Measurements from ENCODE around the gene RPL7A.

- no peak for TF ChIP-seq ZNF532 (CRISPR knock-in tag; IDR thresholded peaks at IDR 0.05; ENCODE audit: borderline replicate concordance)
- no peak for TF ChIP-seq ETV6 (CRISPR knock-in tag; IDR thresholded peaks at IDR 0.05)
- no peak for TF ChIP-seq ZNF671 (CRISPR knock-in tag; IDR thresholded peaks at IDR 0.05)
- TF ChIP-seq, protein P1, sequence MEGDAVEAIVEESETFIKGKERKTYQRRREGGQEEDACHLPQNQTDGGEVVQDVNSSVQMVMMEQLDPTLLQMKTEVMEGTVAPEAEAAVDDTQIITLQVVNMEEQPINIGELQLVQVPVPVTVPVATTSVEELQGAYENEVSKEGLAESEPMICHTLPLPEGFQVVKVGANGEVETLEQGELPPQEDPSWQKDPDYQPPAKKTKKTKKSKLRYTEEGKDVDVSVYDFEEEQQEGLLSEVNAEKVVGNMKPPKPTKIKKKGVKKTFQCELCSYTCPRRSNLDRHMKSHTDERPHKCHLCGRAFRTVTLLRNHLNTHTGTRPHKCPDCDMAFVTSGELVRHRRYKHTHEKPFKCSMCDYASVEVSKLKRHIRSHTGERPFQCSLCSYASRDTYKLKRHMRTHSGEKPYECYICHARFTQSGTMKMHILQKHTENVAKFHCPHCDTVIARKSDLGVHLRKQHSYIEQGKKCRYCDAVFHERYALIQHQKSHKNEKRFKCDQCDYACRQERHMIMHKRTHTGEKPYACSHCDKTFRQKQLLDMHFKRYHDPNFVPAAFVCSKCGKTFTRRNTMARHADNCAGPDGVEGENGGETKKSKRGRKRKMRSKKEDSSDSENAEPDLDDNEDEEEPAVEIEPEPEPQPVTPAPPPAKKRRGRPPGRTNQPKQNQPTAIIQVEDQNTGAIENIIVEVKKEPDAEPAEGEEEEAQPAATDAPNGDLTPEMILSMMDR (IDR thresholded peaks at IDR 0.05): no peak
- TF ChIP-seq, protein P2, sequence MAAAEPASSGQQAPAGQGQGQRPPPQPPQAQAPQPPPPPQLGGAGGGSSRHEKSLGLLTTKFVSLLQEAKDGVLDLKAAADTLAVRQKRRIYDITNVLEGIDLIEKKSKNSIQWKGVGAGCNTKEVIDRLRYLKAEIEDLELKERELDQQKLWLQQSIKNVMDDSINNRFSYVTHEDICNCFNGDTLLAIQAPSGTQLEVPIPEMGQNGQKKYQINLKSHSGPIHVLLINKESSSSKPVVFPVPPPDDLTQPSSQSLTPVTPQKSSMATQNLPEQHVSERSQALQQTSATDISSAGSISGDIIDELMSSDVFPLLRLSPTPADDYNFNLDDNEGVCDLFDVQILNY (CRISPR knock-in tag; IDR thresholded peaks at IDR 0.05): no peak
- TF ChIP-seq CREM (CRISPR knock-in tag; IDR thresholded peaks at IDR 0.05): no peak
- TF ChIP-seq ZNF512 (CRISPR knock-in tag; IDR thresholded peaks at IDR 0.05; ENCODE audit: borderline replicate concordance): no peak
- TF ChIP-seq, protein P3, sequence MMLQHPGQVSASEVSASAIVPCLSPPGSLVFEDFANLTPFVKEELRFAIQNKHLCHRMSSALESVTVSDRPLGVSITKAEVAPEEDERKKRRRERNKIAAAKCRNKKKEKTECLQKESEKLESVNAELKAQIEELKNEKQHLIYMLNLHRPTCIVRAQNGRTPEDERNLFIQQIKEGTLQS (CRISPR knock-in tag; conservative IDR thresholded peaks at IDR 0.05): no peak
- no peak for TF ChIP-seq FOXJ3 (CRISPR knock-in tag; IDR thresholded peaks at IDR 0.05; ENCODE audit: borderline replicate concordance)
- no peak for TF ChIP-seq CBFB (CRISPR knock-in tag; IDR thresholded peaks at IDR 0.05; ENCODE audit: low read depth)
Measured at GRCh38 chr9:133309608-133310007, 38.4 kb upstream of the RPL7A start.

Data from WTC11 (cell line).